Mucosa of rectum (tissue), 2 donors: ENCODE measurements around the gene PPP2R2C.

ENCODE experiments used
- H3K27ac ChIP-seq, 2 donors: one replicate each; pipeline ENCODE4 v1.7.0; 2013; ENCODE audit warnings: inconsistent platforms in 2 of 2, low read depth in 2 of 2, low read length in 2 of 2
- H3K27me3 ChIP-seq, 2 donors: one replicate each; pipeline ENCODE4 v1.7.0; 2013; ENCODE audit warnings: low read length in 2 of 2; ENCODE audit not compliant: control insufficient read depth in 2 of 2, insufficient read depth in 2 of 2
- H3K36me3 ChIP-seq, 2 donors: one replicate each; pipeline ENCODE4 v1.7.0; 2013; ENCODE audit warnings: low read length in 2 of 2; ENCODE audit not compliant: control insufficient read depth in 2 of 2, insufficient read depth in 2 of 2
- H3K4me1 ChIP-seq, 2 donors: one replicate each; pipeline ENCODE4 v1.7.0; 2013; ENCODE audit warnings: low read length in 2 of 2, mild to moderate bottlenecking in 1 of 2; ENCODE audit not compliant: control insufficient read depth in 2 of 2, insufficient read depth in 2 of 2
- H3K4me3 ChIP-seq, 2 donors: one replicate each; pipeline ENCODE4 v1.7.0; 2013; ENCODE audit warnings: low read length in 2 of 2
- H3K9ac ChIP-seq, 2 donors: one replicate each; pipeline ENCODE4 v1.7.0; 2013; ENCODE audit warnings: low read length in 2 of 2, low read depth in 1 of 2, mild to moderate bottlenecking in 1 of 2
- H3K9me3 ChIP-seq, 2 donors: one replicate each; pipeline ENCODE4 v1.7.0; 2013; ENCODE audit warnings: low read length in 2 of 2; ENCODE audit not compliant: control insufficient read depth in 2 of 2
- donor health status: healthy.
- donor health status: Normal muscosa, but diverticular disease.

PPP2R2C gene

GRCh38 chr4:6469144-6469543 is 3.3 kb downstream of the PPP2R2C start:
- Histone ChIP-seq H3K9me3 (no peaks in the 10 kb centered on the region), H3K36me3 (no peaks in the 10 kb centered on the region), H3K4me1 (no peaks in the 10 kb centered on the region), H3K27me3 (peaks cover 22 to 35% of the 10 kb centered on the region in 2 donors), H3K9ac (no peak overlapping the region), H3K4me3 (no peak overlapping the region), H3K27ac (no peak overlapping the region)

- H3K4me3 ChIP-seq = no peak overlapping the region
- H3K9ac ChIP-seq = no peak overlapping the region
- H3K27ac ChIP-seq = no peak overlapping the region
- H3K9me3 ChIP-seq = no peaks in the 10 kb centered on the region
- no peaks in the 10 kb centered on the region for H3K36me3 ChIP-seq
- no peaks in the 10 kb centered on the region for H3K4me1 ChIP-seq
- H3K27me3 ChIP-seq = peaks cover 22 to 31% of the 10 kb centered on the region in 2 donors
Measured at GRCh38 chr4:6468376-6468775, 4.0 kb downstream of the PPP2R2C start.

GRCh38 chr4:6467600-6467999 is 4.8 kb downstream of the PPP2R2C start:
- Histone ChIP-seq H3K4me1 (no peaks in the 10 kb centered on the region), H3K9me3 (no peaks in the 10 kb centered on the region), H3K4me3 (no peak overlapping the region), H3K36me3 (no peaks in the 10 kb centered on the region), H3K9ac (no peak overlapping the region), H3K27ac (no peak overlapping the region), H3K27me3 (peaks cover 18 to 25% of the 10 kb centered on the region in 2 donors)

GRCh38 chr4:6466756-6467381 is 5.5 kb downstream of the PPP2R2C start:
- H3K9me3 ChIP-seq = no peaks in the 10 kb centered on the region

GRCh38 chr4:6465955-6466354 is 6.5 kb downstream of the PPP2R2C start:
- Histone ChIP-seq H3K4me1 (no peaks in the 10 kb centered on the region), H3K36me3 (no peaks in the 10 kb centered on the region), H3K9ac (no peak overlapping the region), H3K4me3 (no peak overlapping the region), H3K27ac (no peak overlapping the region), H3K9me3 (no peaks in the 10 kb centered on the region), H3K27me3 (peaks cover 16 to 24% of the 10 kb centered on the region in 2 donors)

More at GRCh38 chr4:6466756-6467381, 5.5 kb downstream of the PPP2R2C start:
- Histone ChIP-seq H3K9ac (no peak overlapping the region), H3K4me1 (no peaks in the 10 kb centered on the region), H3K27me3 (peaks cover 18 to 24% of the 10 kb centered on the region in 2 donors), H3K4me3 (no peak overlapping the region), H3K27ac (no peak overlapping the region), H3K36me3 (no peaks in the 10 kb centered on the region)

- no peak overlapping the region for H3K9ac ChIP-seq
- no peaks in the 10 kb centered on the region for H3K4me1 ChIP-seq
- no peaks in the 10 kb centered on the region for H3K36me3 ChIP-seq
- no peaks in the 10 kb centered on the region for H3K9me3 ChIP-seq
- peaks cover 14 to 16% of the 10 kb centered on the region in 2 donors for H3K27me3 ChIP-seq
- no peak overlapping the region for H3K27ac ChIP-seq
- H3K4me3 ChIP-seq = no peak overlapping the region
Measured at GRCh38 chr4:6464842-6465588, 7.4 kb downstream of the PPP2R2C start.

- no peak overlapping the region for H3K4me3 ChIP-seq
- H3K27ac ChIP-seq = no peak overlapping the region
- H3K9me3 ChIP-seq = no peaks in the 10 kb centered on the region
- peaks cover 5 to 11% of the 10 kb centered on the region in 2 donors for H3K27me3 ChIP-seq
- H3K4me1 ChIP-seq = no peaks in the 10 kb centered on the region
- H3K36me3 ChIP-seq = no peaks in the 10 kb centered on the region
- H3K9ac ChIP-seq = no peak overlapping the region
Measured at GRCh38 chr4:6463311-6464289, 8.8 kb downstream of the PPP2R2C start.

GRCh38 chr4:6461301-6462165 is 10.9 kb downstream of the PPP2R2C start:
- no peak overlapping the region for H3K9ac ChIP-seq
- H3K4me3 ChIP-seq = no peak overlapping the region
- H3K27me3 ChIP-seq = no peaks in the 10 kb centered on the region
- H3K27ac ChIP-seq = no peak overlapping the region
- H3K4me1 ChIP-seq = no peaks in the 10 kb centered on the region
- H3K9me3 ChIP-seq = no peaks in the 10 kb centered on the region
- H3K36me3 ChIP-seq = no peaks in the 10 kb centered on the region

- no peak overlapping the region for H3K4me3 ChIP-seq
- no peaks in the 10 kb centered on the region for H3K36me3 ChIP-seq
- no peak overlapping the region for H3K27ac ChIP-seq
- H3K27me3 ChIP-seq = no peaks in the 10 kb centered on the region
- no peak overlapping the region for H3K9ac ChIP-seq
- no peaks in the 10 kb centered on the region for H3K9me3 ChIP-seq
- no peaks in the 10 kb centered on the region for H3K4me1 ChIP-seq
Measured at GRCh38 chr4:6460876-6461275, 11.5 kb downstream of the PPP2R2C start.
